ENCODE measurements around the gene BANF1. TPM values are rescaled to one million over a fixed set of nuclear protein-coding genes. Genes with fewer than 3 reads are reported as not detected.

BANF1 gene
- total and polyA plus RNA-seq, 2 of the 13 experiments (the other 11 are each of a cell fraction or from before 2014, with no cell fraction given): 40.5 to 86.5 TPM

- intact Hi-C loops (cut with micrococcal nuclease; ENCODE audit: unreplicated experiment): no loop called here
- CTCF ChIA-PET (ENCODE audit: low intra/inter-chr PET ratio, low total read pairs): no interaction called here
- no peak overlapping the region for H3K4me2 ChIP-seq (ENCODE audit: low read depth, low read length)
These were observed 4.0 kb downstream of the BANF1 start for GRCh38 chr11:66006134-66006890.

GRCh38 chr11:66006891-66007176 is 4.5 kb downstream of the BANF1 start:
- Histone ChIP-seq H4K20me1 (ENCODE audit: insufficient read depth, low read length) (no peaks in the 10 kb centered on the region), H3K9ac (ENCODE audit: insufficient read depth, low read depth, low read length) (no peak overlapping the region), H3K4me1 (ENCODE audit: insufficient read depth, low read length) (peaks cover 31% of the 10 kb centered on the region), H3K27me3 (ENCODE audit: control insufficient read depth in 1 of 2, insufficient read depth in 2 of 2, low read length in 2 of 2) (peaks cover 4 to 17% of the 10 kb centered on the region in 2 experiments; a peak in 4 of 5 replicates), H3K36me3 (replicated peaks in 1 of 2; ENCODE audit: control insufficient read depth in 1 of 2, insufficient read depth in 2 of 2, low read length in 2 of 2) (peaks cover 1 to 7% of the 10 kb centered on the region in 2 experiments; a peak in 3 of 5 replicates), H3K79me2 (ENCODE audit: insufficient read depth, low read length) (peaks cover 11% of the 10 kb centered on the region), H2AFZ (ENCODE audit: low read length) (no peak overlapping the region), H3K27ac (ENCODE audit: extremely low read length, insufficient read depth, low read length) (no peak overlapping the region), H3K4me2 (ENCODE audit: low read depth, low read length) (no peak overlapping the region), H3K4me3 (replicated peaks in 1 of 3; ENCODE audit: insufficient read depth in 1 of 3, low read depth in 2 of 3, low read length in 3 of 3) (no peak overlapping the region), H3K9me3 (ENCODE audit: low read length) (no peaks in the 10 kb centered on the region)
- no peak for ATAC-seq
- no peak for FAIRE-seq
- 90% methylated on average over 2 of the region's 4 CpGs for WGBS (ENCODE audit: low lambda C conversion rate)
- in situ Hi-C loops (cut with HindIII; ENCODE audit: extremely low pct_ligation_motif_present, low pct_unique_long_range_greater_than_20kb): no loop called here
- intact Hi-C loops (cut with micrococcal nuclease; ENCODE audit: unreplicated experiment): no loop called here
- DNase-seq (ENCODE audit: low spot score): no peak
- POLR2A ChIA-PET: interaction anchor here (0.6 kb wide), 1 partner anchor 13 kb away, joined by 4 read pairs; no protein-coding TSS in a partner anchor
- CTCF ChIA-PET (ENCODE audit: low intra/inter-chr PET ratio, low total read pairs): no interaction called here
- no TSS peak for BruUV-seq (replicated peaks)
- TF ChIP-seq ARNT (IDR thresholded peaks at IDR 0.05): no peak
- TF ChIP-seq ZSCAN31 (CRISPR knock-in tag; IDR thresholded peaks at IDR 0.05; ENCODE audit: low read depth): no peak
- no peak for TF ChIP-seq ZSCAN29 (CRISPR knock-in tag; conservative IDR thresholded peaks at IDR 0.05)

More at GRCh38 chr11:66006134-66006890, 4.0 kb downstream of the BANF1 start:
- 91% methylated on average over 10 of the region's 13 CpGs for WGBS (ENCODE audit: low lambda C conversion rate)
- no TSS peak for BruUV-seq (replicated peaks)
- TF ChIP-seq AGO2 (optimal IDR thresholded peaks at IDR 0.05; ENCODE audit: low read depth, low read length) (peak; percentile 55), ZNF652 (CRISPR knock-in tag; IDR thresholded peaks at IDR 0.05; ENCODE audit: borderline replicate concordance, low read depth) (no peak)
- FAIRE-seq: no peak
- in situ Hi-C loops (cut with HindIII; ENCODE audit: extremely low pct_ligation_motif_present, low pct_unique_long_range_greater_than_20kb): no loop called here
- no peak overlapping the region for H2AFZ ChIP-seq (ENCODE audit: low read length)
- peaks cover 2 to 14% of the 10 kb centered on the region in 2 experiments; a peak in 4 of 5 replicates for H3K27me3 ChIP-seq (ENCODE audit: control insufficient read depth in 1 of 2, insufficient read depth in 2 of 2, low read length in 2 of 2)
- H3K36me3 ChIP-seq (replicated peaks in 1 of 2; ENCODE audit: control insufficient read depth in 1 of 2, insufficient read depth in 2 of 2, low read length in 2 of 2): peaks cover 1 to 7% of the 10 kb centered on the region in 2 experiments; a peak in 3 of 5 replicates
- POLR2A ChIA-PET: no interaction called here
- H3K9ac ChIP-seq (ENCODE audit: insufficient read depth, low read depth, low read length): no peak overlapping the region
- H4K20me1 ChIP-seq (ENCODE audit: insufficient read depth, low read length): no peaks in the 10 kb centered on the region
- peaks cover 31% of the 10 kb centered on the region for H3K4me1 ChIP-seq (ENCODE audit: insufficient read depth, low read length)
- no peak overlapping the region for H3K27ac ChIP-seq (ENCODE audit: extremely low read length, insufficient read depth, low read length)
- H3K4me3 ChIP-seq (replicated peaks in 1 of 3; ENCODE audit: insufficient read depth in 1 of 3, low read depth in 2 of 3, low read length in 3 of 3): no peak overlapping the region
- ATAC-seq: no peak
- DNase-seq (ENCODE audit: low spot score): no peak
- H3K79me2 ChIP-seq (ENCODE audit: insufficient read depth, low read length): peaks cover 17% of the 10 kb centered on the region
- no peaks in the 10 kb centered on the region for H3K9me3 ChIP-seq (ENCODE audit: low read length)

All from HepG2 (cell line).